DOHH2 (cell line): ENCODE data around the gene TEDC2.

Source experiments
- H3F3A ChIP-seq: fragments of 200-600 bp; sonication (generic), shearing (Covaris generic); 2 replicates; pipeline ENCODE4 v1.6.0; 2016; ENCODE audit warnings: antibody characterized with exemption, mild to moderate bottlenecking; ENCODE audit not compliant: control insufficient read depth, insufficient read depth
- H3K27ac ChIP-seq: fragments of 200-600 bp; sonication (generic); 2 replicates; pipeline ENCODE4 v1.5.1; 2014; ENCODE audit warnings: low read depth, mild to moderate bottlenecking, low read length, moderate library complexity
- H3K27me3 ChIP-seq: fragments of 200-600 bp; sonication (generic); 2 replicates; pipeline ENCODE4 v1.6.1; 2014; ENCODE audit warnings: mild to moderate bottlenecking, low read length, mixed read lengths; ENCODE audit not compliant: control insufficient read depth
- H3K36me3 ChIP-seq: fragments of 200-600 bp; sonication (generic); 2 replicates; pipeline ENCODE4 v1.6.1; 2014; ENCODE audit warnings: mild to moderate bottlenecking, low read length, moderate library complexity, mixed read lengths; ENCODE audit not compliant: control insufficient read depth
- H3K4me1 ChIP-seq: fragments of 200-600 bp; sonication (generic); 2 replicates; pipeline ENCODE4 v1.6.1; 2014; ENCODE audit warnings: mild to moderate bottlenecking, low read length, mixed read lengths; ENCODE audit not compliant: control insufficient read depth
- H3K4me2 ChIP-seq: fragments of 200-600 bp; sonication (generic); 2 replicates; pipeline ENCODE4 v1.6.0; 2014; ENCODE audit warnings: mild to moderate bottlenecking, low read length, moderate library complexity
- H3K4me3 ChIP-seq: fragments of 200-600 bp; sonication (generic); 2 replicates; pipeline ENCODE4 v1.5.1; 2014; ENCODE audit warnings: mild to moderate bottlenecking, low read length, mixed read lengths
- H3K79me2 ChIP-seq: fragments of 200-600 bp; sonication (generic); 2 replicates; pipeline ENCODE4 v1.6.1; 2014; ENCODE audit warnings: mild to moderate bottlenecking, low read length, mixed read lengths; ENCODE audit not compliant: control insufficient read depth
- H3K9me2 ChIP-seq: fragments of 200-600 bp; sonication (generic); replicated peaks from 2 replicates; pipeline ENCODE4 v1.6.1; 2014; ENCODE audit warnings: mild to moderate bottlenecking, low read length, mixed read lengths; ENCODE audit not compliant: control insufficient read depth
- H3K9me3 ChIP-seq: fragments of 200-600 bp; sonication (generic); 2 replicates; pipeline ENCODE4 v1.6.1; 2014; ENCODE audit warnings: antibody characterized with exemption, low read length, mixed read lengths; ENCODE audit not compliant: control insufficient read depth, insufficient read depth
- H4K20me1 ChIP-seq: fragments of 200-600 bp; sonication (generic); 2 replicates; pipeline ENCODE4 v1.6.0; 2014; ENCODE audit warnings: low read depth, mild to moderate bottlenecking, antibody characterized with exemption, low read length, moderate library complexity; ENCODE audit not compliant: control insufficient read depth, insufficient read depth
- EZH2phosphoT487 ChIP-seq: fragments of 200-600 bp; sonication (generic); IDR thresholded peaks from 2 replicates; pipeline ENCODE4 v1.6.1; 2017; ENCODE audit warnings: borderline replicate concordance, mild to moderate bottlenecking, antibody characterized with exemption, low read length, moderate library complexity, mixed read lengths
- TF ChIP-seq, protein P1 (sequence below): fragments of 200-600 bp; sonication (generic); IDR thresholded peaks from one replicate; pipeline ENCODE4 v1.5.1; 2014; ENCODE audit warnings: antibody characterized with exemption, mild to moderate bottlenecking, low read depth, low read length; ENCODE audit not compliant: poor library complexity, severe bottlenecking

TEDC2 gene

GRCh38 chr16:2422123-2422867 lies 37.6 kb upstream of the TEDC2 start:
- H3K9me2 ChIP-seq: no peaks in the 10 kb centered on the region
- H3K27me3 ChIP-seq: no peaks in the 10 kb centered on the region
- no peak overlapping the region for H3K27ac ChIP-seq
- no peak overlapping the region for H3K4me2 ChIP-seq
- no peaks in the 10 kb centered on the region for H4K20me1 ChIP-seq
- no peaks in the 10 kb centered on the region for H3F3A ChIP-seq
- no peaks in the 10 kb centered on the region for H3K9me3 ChIP-seq
- TF ChIP-seq, protein P1, sequence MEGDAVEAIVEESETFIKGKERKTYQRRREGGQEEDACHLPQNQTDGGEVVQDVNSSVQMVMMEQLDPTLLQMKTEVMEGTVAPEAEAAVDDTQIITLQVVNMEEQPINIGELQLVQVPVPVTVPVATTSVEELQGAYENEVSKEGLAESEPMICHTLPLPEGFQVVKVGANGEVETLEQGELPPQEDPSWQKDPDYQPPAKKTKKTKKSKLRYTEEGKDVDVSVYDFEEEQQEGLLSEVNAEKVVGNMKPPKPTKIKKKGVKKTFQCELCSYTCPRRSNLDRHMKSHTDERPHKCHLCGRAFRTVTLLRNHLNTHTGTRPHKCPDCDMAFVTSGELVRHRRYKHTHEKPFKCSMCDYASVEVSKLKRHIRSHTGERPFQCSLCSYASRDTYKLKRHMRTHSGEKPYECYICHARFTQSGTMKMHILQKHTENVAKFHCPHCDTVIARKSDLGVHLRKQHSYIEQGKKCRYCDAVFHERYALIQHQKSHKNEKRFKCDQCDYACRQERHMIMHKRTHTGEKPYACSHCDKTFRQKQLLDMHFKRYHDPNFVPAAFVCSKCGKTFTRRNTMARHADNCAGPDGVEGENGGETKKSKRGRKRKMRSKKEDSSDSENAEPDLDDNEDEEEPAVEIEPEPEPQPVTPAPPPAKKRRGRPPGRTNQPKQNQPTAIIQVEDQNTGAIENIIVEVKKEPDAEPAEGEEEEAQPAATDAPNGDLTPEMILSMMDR: no peak
- TF ChIP-seq EZH2phosphoT487: no peak
- no peaks in the 10 kb centered on the region for H3K79me2 ChIP-seq
- no peaks in the 10 kb centered on the region for H3K36me3 ChIP-seq
- peaks cover 6% of the 10 kb centered on the region; the same call in 1 of the 2 replicates for H3K4me1 ChIP-seq
- no peak overlapping the region for H3K4me3 ChIP-seq

DNA sequence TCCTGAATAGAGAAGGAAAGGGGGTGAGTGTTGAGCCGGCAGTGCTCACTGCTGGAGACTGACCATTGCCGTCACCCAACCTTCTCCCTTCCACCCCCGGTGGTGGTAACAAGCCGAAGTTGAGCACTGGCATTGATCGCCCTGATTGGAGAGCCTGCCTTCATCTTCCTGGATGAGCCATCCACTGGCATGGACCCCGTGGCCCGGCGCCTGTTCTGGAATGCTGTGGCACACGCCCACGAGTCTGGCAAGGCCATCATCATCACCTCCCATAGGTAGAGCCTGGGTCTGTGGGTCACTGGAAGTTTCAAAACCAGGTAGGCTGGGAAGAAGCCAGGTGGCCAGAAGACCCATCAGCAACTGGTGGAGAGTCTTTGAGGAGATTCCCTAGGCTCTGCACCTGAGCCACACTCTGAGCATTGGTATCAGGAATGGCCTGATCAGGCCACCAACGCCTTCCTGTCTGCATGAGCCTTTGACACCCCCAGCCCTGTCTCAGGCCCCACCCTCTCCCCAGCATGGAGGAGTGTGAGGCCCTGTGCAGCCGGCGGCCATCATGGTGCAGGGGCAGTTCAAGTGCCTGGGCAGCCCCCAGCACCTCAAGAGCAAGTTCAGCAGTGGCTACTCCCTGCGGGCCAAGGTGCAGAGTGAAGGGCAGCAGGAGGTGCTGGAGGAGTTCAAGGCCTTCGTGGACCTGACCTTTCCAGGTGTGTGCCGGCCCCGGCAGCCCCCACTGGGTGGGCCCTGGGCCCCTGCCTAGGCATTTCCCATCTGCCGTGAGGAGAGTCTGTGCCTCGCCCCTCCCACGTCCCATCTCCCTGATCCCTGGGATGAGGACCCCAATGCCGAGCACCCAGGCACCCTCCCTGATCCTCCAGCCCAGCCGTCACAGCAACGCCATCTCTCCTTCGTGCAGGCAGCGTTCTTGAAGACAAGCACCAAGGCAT lies 35.6 kb upstream of the TEDC2 start:
- TF ChIP-seq, protein P1: no peak
- TF ChIP-seq EZH2phosphoT487: no peak
- Histone ChIP-seq H3K27ac (no peak overlapping the region), H3K4me2 (no peak overlapping the region), H3K4me3 (no peak overlapping the region), H3F3A (peaks cover 5% of the 10 kb centered on the region), H3K9me2 (no peaks in the 10 kb centered on the region), H3K36me3 (no peaks in the 10 kb centered on the region; the same call in 1 of the 2 replicates), H3K4me1 (peaks cover 19% of the 10 kb centered on the region), H3K27me3 (no peaks in the 10 kb centered on the region), H3K9me3 (no peaks in the 10 kb centered on the region), H4K20me1 (no peaks in the 10 kb centered on the region), H3K79me2 (peaks cover under 1% of the 10 kb centered on the region)

DNA sequence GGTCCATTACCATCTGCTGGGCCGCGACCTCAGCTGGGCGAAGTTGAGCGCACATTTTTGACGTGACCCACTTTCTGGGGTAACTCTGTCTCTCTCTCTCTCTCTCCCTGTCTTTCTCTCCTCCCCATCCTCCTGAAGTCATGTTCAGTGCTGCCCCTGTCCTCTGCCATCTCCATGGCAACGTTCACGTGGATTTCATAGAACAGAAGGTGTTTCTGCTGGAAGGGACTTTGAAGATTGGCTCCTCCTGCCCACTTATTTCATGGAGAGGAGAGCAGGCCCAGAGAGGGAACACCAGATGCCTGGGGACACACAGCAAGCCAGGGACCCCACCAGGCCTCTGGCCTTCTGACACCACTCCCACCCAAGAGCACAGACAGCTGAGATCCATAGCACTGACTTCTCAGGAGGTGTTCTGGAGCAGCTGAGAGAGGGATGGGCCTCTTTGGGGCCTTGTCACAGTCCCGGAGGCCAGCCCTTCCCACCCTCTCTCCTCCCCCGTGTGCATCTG lies 34.8 kb upstream of the TEDC2 start:
- Histone ChIP-seq H3F3A (peaks cover 5% of the 10 kb centered on the region), H3K36me3 (peaks cover 7% of the 10 kb centered on the region), H3K79me2 (peaks cover 8% of the 10 kb centered on the region), H3K9me3 (no peaks in the 10 kb centered on the region), H3K4me2 (no peak overlapping the region), H3K27ac (no peak overlapping the region), H3K27me3 (no peaks in the 10 kb centered on the region), H3K4me1 (peaks cover 19% of the 10 kb centered on the region), H3K4me3 (no peak overlapping the region), H3K9me2 (no peaks in the 10 kb centered on the region), H4K20me1 (0 out of 2 replicates have a peak, but pooled peaks cover under 1% of the 10 kb centered on the region)
- TF ChIP-seq, protein P1: no peak
- no peak for TF ChIP-seq EZH2phosphoT487
